Upper lobe of left lung (tissue), 6 donors: ENCODE measurements around the gene ERCC6L. TPM values are rescaled to one million over a fixed set of nuclear protein-coding genes. Genes with fewer than 3 reads are reported as not detected.
"Not testable (repeated sequence)": the region's sequence is repeated elsewhere in the genome, so short reads cannot be mapped to it uniquely, and the experiment has no call there.

Experiments
- ATAC-seq, 2 donors: fragments of 200-7000 bp; cut with Tn5 transposase; one replicate each; pipeline ENCODE4 v1.9.1; 2022; ENCODE audit warnings: mild to moderate bottlenecking in 2 of 2, moderate library complexity in 2 of 2; ENCODE audit not compliant: low FRiP score in 2 of 2
- DNase-seq, 2 donors: peaks; one replicate each; pipeline ENCODE4 v3.0.0-alpha.2; 2019 to 2020
- H3K27ac ChIP-seq, 4 donors: fragments of 200-600 bp; sonication (generic); one replicate each; pipeline ENCODE4 v1.5.1; 2016 to 2019
- H3K27me3 ChIP-seq, 4 donors: fragments of 200-600 bp; sonication (generic); one replicate each; pipeline ENCODE4 v1.5.1; 2017 to 2019
- H3K36me3 ChIP-seq, 4 donors: fragments of 200-600 bp; sonication (generic); one replicate each; pipeline ENCODE4 v1.5.1; 2016 to 2019
- H3K4me1 ChIP-seq, 4 donors: fragments of 200-600 bp; sonication (generic); one replicate each; pipeline ENCODE4 v1.5.1; 2018 to 2019
- H3K4me3 ChIP-seq, 4 donors: fragments of 200-600 bp; sonication (generic); one replicate each; pipeline ENCODE4 v1.5.1; 2017 to 2019; ENCODE audit warnings: mild to moderate bottlenecking in 2 of 4, moderate library complexity in 1 of 4
- H3K9me3 ChIP-seq, 4 donors: fragments of 200-600 bp; sonication (generic); one replicate each; pipeline ENCODE4 v1.5.1; 2018 to 2019
- EP300 ChIP-seq, 4 donors: sonication (generic); formaldehyde crosslinking; IDR thresholded peaks; one replicate each; pipeline ENCODE4 v1.5.1; 2017; ENCODE audit warnings: antibody characterized with exemption in 4 of 4, control low read depth in 2 of 4
- POLR2A ChIP-seq, 4 donors: fragments of 450-650 bp; IDR thresholded peaks; one replicate each; pipeline ENCODE4 v1.5.1; 2016 to 2017; ENCODE audit warnings: antibody characterized with exemption in 4 of 4, mild to moderate bottlenecking in 2 of 4
- POLR2AphosphoS5 ChIP-seq, 2 donors: sonication (generic); formaldehyde crosslinking; IDR thresholded peaks; one replicate each; pipeline ENCODE4 v1.5.1; 2017; ENCODE audit warnings: antibody characterized with exemption in 2 of 2
- WGBS, 2 donors: methylation state at CpG; one replicate each; pipeline ENCODE4 v1.1.5; 2017 to 2018; 5-methylcytosine and 5-hydroxymethylcytosine counted together
- total RNA-seq, 6 donors: library from RNA; depleted of rRNA in 4 of 6; stranded (reverse); fragments of >200 nt in 4 of 6; gene quantifications; one replicate each; pipeline versions ENCODE4 v1.1.0 to v1.2.1, GENCODE V29; 2016 to 2021
- TF ChIP-seq, protein P1 (sequence below), 6 experiments: fragments of 450-650 bp in 4 of 6; fragments of 200-600 bp in 2 of 6; sonication (generic) in 2 of 6; IDR thresholded peaks; one replicate each; pipeline ENCODE4 v1.5.1; 2016 to 2019; ENCODE audit warnings: antibody characterized with exemption in 6 of 6
- donor health status: DM: no; HTN: no; CAD: no; lungs with moderate emphysema.
- donor health status: DM: no; HTN: yes; CAD: no; lungs with severe emphysema.

ERCC6L gene
- total RNA-seq, 6 donors from 2014 or later, result 0.14 to 0.44 (median 0.25) TPM; not detected in 2

GRCh38 chrX:72180539-72180938, 58.3 kb downstream of the ERCC6L start:
- ATAC-seq (no peak), DNase-seq (no peak)
- Histone ChIP-seq H3K4me1 (peaks cover 5 to 14% (median 6%) of the 10 kb centered on the region in 4 donors), H3K9me3 (no peaks in the 10 kb centered on the region), H3K4me3 (peak overlapping the region in 2 of 4 donors; percentile 69 to 76), H3K27ac (peak overlapping the region; percentile 63 to 85 (median 76)), H3K27me3 (no peaks in the 10 kb centered on the region), H3K36me3 (no peaks in the 10 kb centered on the region)
- TF ChIP-seq, protein P1, sequence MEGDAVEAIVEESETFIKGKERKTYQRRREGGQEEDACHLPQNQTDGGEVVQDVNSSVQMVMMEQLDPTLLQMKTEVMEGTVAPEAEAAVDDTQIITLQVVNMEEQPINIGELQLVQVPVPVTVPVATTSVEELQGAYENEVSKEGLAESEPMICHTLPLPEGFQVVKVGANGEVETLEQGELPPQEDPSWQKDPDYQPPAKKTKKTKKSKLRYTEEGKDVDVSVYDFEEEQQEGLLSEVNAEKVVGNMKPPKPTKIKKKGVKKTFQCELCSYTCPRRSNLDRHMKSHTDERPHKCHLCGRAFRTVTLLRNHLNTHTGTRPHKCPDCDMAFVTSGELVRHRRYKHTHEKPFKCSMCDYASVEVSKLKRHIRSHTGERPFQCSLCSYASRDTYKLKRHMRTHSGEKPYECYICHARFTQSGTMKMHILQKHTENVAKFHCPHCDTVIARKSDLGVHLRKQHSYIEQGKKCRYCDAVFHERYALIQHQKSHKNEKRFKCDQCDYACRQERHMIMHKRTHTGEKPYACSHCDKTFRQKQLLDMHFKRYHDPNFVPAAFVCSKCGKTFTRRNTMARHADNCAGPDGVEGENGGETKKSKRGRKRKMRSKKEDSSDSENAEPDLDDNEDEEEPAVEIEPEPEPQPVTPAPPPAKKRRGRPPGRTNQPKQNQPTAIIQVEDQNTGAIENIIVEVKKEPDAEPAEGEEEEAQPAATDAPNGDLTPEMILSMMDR (IDR thresholded peaks at IDR 0.05), result no peak
- TF ChIP-seq POLR2A (IDR thresholded peaks at IDR 0.05) (no peak), EP300 (IDR thresholded peaks at IDR 0.05) (no peak), POLR2AphosphoS5 (IDR thresholded peaks at IDR 0.05) (no peak)
- WGBS, 2 donors, result 31 to 62% methylated on average over 1 of the region's 1 CpG

DNA sequence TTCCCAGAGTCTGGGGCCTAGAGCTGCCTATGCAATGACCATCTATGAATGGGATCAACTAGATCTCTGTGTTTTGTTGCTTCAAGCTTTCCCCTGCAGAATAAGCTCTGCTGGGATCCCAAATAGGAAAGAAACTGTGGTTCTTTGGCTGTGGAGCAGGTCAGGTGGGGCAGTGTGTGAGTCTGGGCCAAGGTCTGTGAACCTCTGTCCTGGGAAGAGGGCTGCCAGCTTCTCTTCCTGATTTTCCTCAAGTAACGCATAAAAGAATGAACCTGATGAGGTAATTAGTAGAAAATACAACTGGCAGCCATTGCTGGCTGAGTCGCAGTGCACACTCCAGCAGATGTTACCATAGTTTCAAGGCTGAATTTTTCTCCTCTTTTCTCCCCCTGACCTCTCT, 61.8 kb downstream of the ERCC6L start:
- Histone ChIP-seq H3K4me1 (no peaks in the 10 kb centered on the region), H3K9me3 (no peaks in the 10 kb centered on the region), H3K27ac (no peak overlapping the region), H3K4me3 (no peak overlapping the region), H3K36me3 (no peaks in the 10 kb centered on the region), H3K27me3 (no peaks in the 10 kb centered on the region)
- no peak for ATAC-seq
- no peak for DNase-seq
- WGBS, 2 donors, result 78 to 79% methylated on average over 2 of the region's 2 CpGs
- TF ChIP-seq, protein P1 (IDR thresholded peaks at IDR 0.05), result no peak
- TF ChIP-seq EP300 (IDR thresholded peaks at IDR 0.05), result no peak
- TF ChIP-seq POLR2AphosphoS5 (IDR thresholded peaks at IDR 0.05), result no peak
- no peak for TF ChIP-seq POLR2A (IDR thresholded peaks at IDR 0.05)

DNA sequence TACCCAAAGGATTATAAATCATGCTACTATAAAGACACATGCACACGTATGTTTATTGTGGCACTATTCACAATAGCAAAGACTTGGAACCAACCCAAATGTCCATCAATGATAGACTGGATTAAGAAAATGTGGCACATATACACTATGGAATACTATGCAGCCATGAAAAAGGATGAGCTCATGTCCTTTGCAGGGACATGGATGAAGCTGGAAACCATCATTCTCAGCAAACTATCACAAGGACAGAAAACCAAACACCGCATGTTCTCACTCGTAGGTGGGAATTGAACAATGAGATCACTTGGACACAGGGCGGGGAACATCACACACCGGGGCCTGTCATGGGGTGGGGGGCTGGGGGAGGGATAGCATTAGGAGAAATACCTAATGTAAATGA, 62.5 kb downstream of the ERCC6L start:
- WGBS, 2 donors, result 88 to 98% methylated on average over 2 to 5 of the region's 5 CpGs
- not testable (repeated sequence) for H3K27me3 ChIP-seq, H3K4me1 ChIP-seq, ATAC-seq, DNase-seq, H3K9me3 ChIP-seq, H3K36me3 ChIP-seq, H3K27ac ChIP-seq, H3K4me3 ChIP-seq

GRCh38 chrX:72169008-72169728, 69.7 kb downstream of the ERCC6L start:
- 44 to 60% methylated on average over 5 to 6 of the region's 6 CpGs for WGBS, 2 donors
- H3K4me1 ChIP-seq, result no peaks in the 10 kb centered on the region
- DNase-seq (no peak), ATAC-seq (no peak)
- no peaks in the 10 kb centered on the region for H3K27me3 ChIP-seq
- H3K9me3 ChIP-seq, result no peaks in the 10 kb centered on the region
- no peaks in the 10 kb centered on the region for H3K36me3 ChIP-seq
- peak overlapping the region in 2 of 4 donors; percentile 18 to 25 for H3K4me3 ChIP-seq
- H3K27ac ChIP-seq, result no peak overlapping the region
- no peak for TF ChIP-seq EP300 (IDR thresholded peaks at IDR 0.05)
- no peak for TF ChIP-seq POLR2A (IDR thresholded peaks at IDR 0.05)
- TF ChIP-seq, protein P1 (IDR thresholded peaks at IDR 0.05), result no peak
- TF ChIP-seq POLR2AphosphoS5 (IDR thresholded peaks at IDR 0.05), result no peak

DNA sequence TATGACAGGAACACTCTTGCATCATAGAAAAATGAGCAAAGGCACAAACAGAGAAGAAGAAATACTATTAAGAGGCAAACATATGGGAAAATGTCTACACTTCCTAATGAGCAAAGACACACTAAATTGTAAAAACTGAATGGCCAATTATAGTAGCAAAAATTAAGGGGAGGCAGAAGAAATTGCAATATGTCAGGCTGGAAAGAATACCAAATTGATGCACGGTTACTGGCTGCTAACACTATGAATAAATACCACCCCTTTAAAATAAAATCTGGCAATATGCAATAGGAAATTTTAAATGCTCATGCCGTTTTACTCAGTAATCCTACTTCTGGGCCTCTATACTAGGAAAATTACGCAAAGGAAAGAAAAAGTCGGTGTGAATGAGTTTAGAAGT, 73.3 kb downstream of the ERCC6L start:
- DNase-seq (no peak), ATAC-seq (no peak)
- no peak overlapping the region for H3K27ac ChIP-seq
- H3K4me3 ChIP-seq, result no peak overlapping the region
- H3K4me1 ChIP-seq, result no peaks in the 10 kb centered on the region
- 72 to 90% methylated on average over 4 of the region's 4 CpGs for WGBS, 2 donors
- no peaks in the 10 kb centered on the region for H3K36me3 ChIP-seq
- TF ChIP-seq POLR2AphosphoS5 (IDR thresholded peaks at IDR 0.05) (no peak), POLR2A (IDR thresholded peaks at IDR 0.05) (no peak), EP300 (IDR thresholded peaks at IDR 0.05) (no peak)
- TF ChIP-seq, protein P1 (IDR thresholded peaks at IDR 0.05), result no peak
- no peaks in the 10 kb centered on the region for H3K9me3 ChIP-seq
- H3K27me3 ChIP-seq, result no peaks in the 10 kb centered on the region
